AG10803 (cell line): ENCODE data around the gene SMCO2.

Source experiments
- DNase-seq: peaks from one replicate; pipeline ENCODE4 v3.0.0; 2010; ENCODE audit warnings: low read depth
- H3K4me3 ChIP-seq: 2 replicates; pipeline ENCODE4 v1.5.1; 2011; ENCODE audit warnings: mild to moderate bottlenecking, low read length, control low read depth
- CTCF ChIP-seq: conservative IDR thresholded peaks from 2 replicates; pipeline ENCODE4 v1.5.1; 2011; ENCODE audit warnings: mild to moderate bottlenecking, low read length, control low read depth, inconsistent platforms

The SMCO2 gene

GRCh38 chr12:27425306-27425705 lies 21.2 kb upstream of the SMCO2 start:
- H3K4me3 ChIP-seq, result no peak overlapping the region
- TF ChIP-seq CTCF, result no peak
- no peak for DNase-seq

- DNase-seq, result no peak
- no peak overlapping the region for H3K4me3 ChIP-seq
- TF ChIP-seq CTCF, result no peak
These were observed 19.6 kb upstream of the SMCO2 start for GRCh38 chr12:27426743-27427487.

GRCh38 chr12:27427824-27428223 lies 18.7 kb upstream of the SMCO2 start:
- no peak overlapping the region for H3K4me3 ChIP-seq
- no peak for DNase-seq
- no peak for TF ChIP-seq CTCF

- no peak for DNase-seq
These were observed 18.1 kb upstream of the SMCO2 start for GRCh38 chr12:27428466-27428865.

GRCh38 chr12:27429606-27430005 lies 16.9 kb upstream of the SMCO2 start:
- no peak for TF ChIP-seq CTCF
- no peak overlapping the region for H3K4me3 ChIP-seq
- peak; percentile 29 for DNase-seq

More at GRCh38 chr12:27428466-27428865, 18.1 kb upstream of the SMCO2 start:
- H3K4me3 ChIP-seq, result no peak overlapping the region
- no peak for TF ChIP-seq CTCF

GRCh38 chr12:27431185-27431584 lies 15.4 kb upstream of the SMCO2 start:
- no peak for TF ChIP-seq CTCF
- DNase-seq, result peak; percentile 3
- H3K4me3 ChIP-seq, result no peak overlapping the region
